ENCODE results near the gene SLC41A1. TPM values are rescaled to one million over a fixed set of nuclear protein-coding genes. Genes with fewer than 3 reads are reported as not detected.

SLC41A1 gene
- total RNA-seq, 4 donors from 2014 or later: 15.7 to 20.9 (median 18.6) TPM

DNA sequence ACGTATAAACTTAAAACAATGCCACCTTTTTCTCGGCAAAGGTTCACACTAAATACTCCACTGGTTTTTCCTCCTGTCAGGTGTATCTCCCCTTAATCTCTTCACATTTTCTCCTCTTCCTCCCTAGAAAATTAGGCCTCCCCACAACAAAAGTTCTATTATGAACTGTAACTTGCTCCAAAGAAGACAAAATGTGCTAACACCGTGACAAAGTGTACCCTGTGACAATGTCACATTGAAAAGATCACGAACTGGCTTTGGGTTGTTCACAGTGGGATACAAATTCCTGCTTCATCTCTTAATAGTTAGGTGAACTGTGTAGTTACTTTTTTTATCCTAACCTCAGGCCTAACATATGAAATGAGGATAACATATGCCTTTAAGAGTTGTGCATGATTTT is 69.0 kb downstream of the SLC41A1 start:
- no peak overlapping the region for H3K27ac ChIP-seq
- DNase-seq (ENCODE audit: low spot score in 2 of 2): no peak
- no peak overlapping the region for H3K4me3 ChIP-seq
- no peak for TF ChIP-seq CTCF (IDR thresholded peaks at IDR 0.05)
- no peak for TF ChIP-seq POLR2A (IDR thresholded peaks at IDR 0.05)
- no peak for TF ChIP-seq EP300 (IDR thresholded peaks at IDR 0.05)
- H3K36me3 ChIP-seq: peaks cover 0 to 9% (median 0%) of the 10 kb centered on the region in 3 donors
- peaks cover 0 to 81% (median 20%) of the 10 kb centered on the region in 4 donors for H3K4me1 ChIP-seq
- no peaks in the 10 kb centered on the region for H3K9me3 ChIP-seq
- H3K27me3 ChIP-seq: no peaks in the 10 kb centered on the region
- 29 to 57% methylated on average over 4 of the region's 4 CpGs for WGBS, 2 donors

DNA sequence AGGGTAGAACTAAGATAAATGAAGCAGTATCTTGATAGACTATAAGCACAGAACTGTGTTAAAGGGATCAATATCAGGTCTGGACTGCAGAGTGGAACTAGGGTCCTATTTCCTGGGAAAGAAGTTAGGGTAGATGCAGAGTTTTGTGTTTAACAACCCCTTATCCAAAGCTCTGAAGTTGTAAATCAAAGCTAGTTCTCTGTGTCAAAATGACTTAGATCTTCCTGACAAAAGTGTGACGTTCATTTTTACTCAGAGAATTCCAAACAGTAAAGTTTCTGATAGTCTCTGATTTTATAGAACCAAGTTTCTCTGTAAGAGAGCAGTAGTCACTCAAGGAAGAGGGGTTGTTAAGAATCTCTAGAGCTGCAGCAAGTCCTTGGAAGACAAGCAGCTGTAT is 71.3 kb downstream of the SLC41A1 start:
- no peak for DNase-seq (ENCODE audit: low spot score in 2 of 2)
- 42 to 45% methylated on average over 1 of the region's 1 CpG for WGBS, 2 donors
- H3K27me3 ChIP-seq: no peaks in the 10 kb centered on the region
- no peak overlapping the region for H3K4me3 ChIP-seq
- H3K36me3 ChIP-seq: peaks cover 0 to 17% (median 0%) of the 10 kb centered on the region in 3 donors
- H3K4me1 ChIP-seq: peaks cover 0 to 83% (median 7%) of the 10 kb centered on the region in 4 donors
- H3K27ac ChIP-seq: no peak overlapping the region
- TF ChIP-seq POLR2A (IDR thresholded peaks at IDR 0.05) (no peak), EP300 (IDR thresholded peaks at IDR 0.05) (no peak), CTCF (IDR thresholded peaks at IDR 0.05) (no peak)
- H3K9me3 ChIP-seq: no peaks in the 10 kb centered on the region

DNA sequence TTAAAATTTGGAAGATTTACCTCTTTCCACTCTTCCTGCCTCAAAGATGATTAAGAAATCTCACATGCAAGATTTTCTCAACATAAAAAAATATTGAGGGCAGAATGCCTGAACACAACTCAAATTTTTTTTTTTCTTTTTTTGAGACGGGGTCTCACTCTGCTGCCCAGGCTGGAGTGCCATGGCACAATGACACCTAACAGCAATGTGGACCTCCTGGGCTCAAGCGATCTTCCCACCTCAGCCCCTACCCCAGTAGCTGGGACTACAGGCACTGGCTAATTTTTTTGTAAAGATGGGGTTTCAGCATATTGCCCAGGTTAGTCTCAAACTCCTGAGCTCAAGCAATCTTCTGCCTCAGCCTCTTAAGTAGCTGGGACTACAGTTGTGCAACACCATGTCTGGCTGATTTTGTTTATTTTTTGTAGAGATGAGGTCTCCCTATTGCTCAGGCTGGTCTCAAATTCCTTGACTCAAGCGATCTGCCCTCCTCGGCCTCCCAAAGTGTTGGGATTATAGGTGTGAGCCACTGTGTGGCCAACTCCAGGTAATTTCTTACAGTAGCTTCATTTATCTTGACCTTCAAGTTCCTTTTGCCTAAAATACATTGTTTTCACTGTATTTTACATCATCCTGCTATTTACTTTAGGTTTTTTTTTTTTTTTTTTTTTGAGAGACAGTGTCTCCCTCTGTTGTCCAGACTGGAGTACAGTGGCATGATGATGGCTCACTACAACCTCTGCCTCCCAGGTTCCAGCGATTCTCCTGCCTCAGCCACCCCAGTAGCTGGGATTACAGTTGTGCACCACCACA is 73.4 kb downstream of the SLC41A1 start:
- no peaks in the 10 kb centered on the region for H3K27me3 ChIP-seq
- no peak for DNase-seq (ENCODE audit: low spot score in 2 of 2)
- peaks cover 0 to 25% (median 0%) of the 10 kb centered on the region in 3 donors for H3K36me3 ChIP-seq
- no peak overlapping the region for H3K4me3 ChIP-seq
- H3K27ac ChIP-seq: no peak overlapping the region
- peaks cover 0 to 70% (median 0%) of the 10 kb centered on the region in 4 donors for H3K4me1 ChIP-seq
- WGBS, 2 donors: 70 to 78% methylated on average over 5 of the region's 5 CpGs
- TF ChIP-seq CTCF (IDR thresholded peaks at IDR 0.05) (no peak), POLR2A (IDR thresholded peaks at IDR 0.05) (no peak), EP300 (IDR thresholded peaks at IDR 0.05) (no peak)
- no peaks in the 10 kb centered on the region for H3K9me3 ChIP-seq

Other genes with a start within 250 kb of the SLC41A1 start
- gene ELK4, start 181.2 kb downstream of the SLC41A1 start, total RNA-seq: 10 to 100 TPM; 22.4 to 29.7 (median 26.2) TPM
- gene SLC45A3, start 132.7 kb downstream of the SLC41A1 start, total RNA-seq: 1 to 10 TPM in 2 of 4 donors, under 1 TPM in 2; 0.44 to 2.9 (median 1.3) TPM
- gene NUCKS1, start 63.0 kb downstream of the SLC41A1 start, total RNA-seq: 100 to 1,000 TPM in 3 of 4 donors, 10 to 100 TPM in 1; 80.1 to 181 (median 115) TPM
- gene RAB29, start 37.7 kb downstream of the SLC41A1 start, total RNA-seq: 10 to 100 TPM; 11.1 to 78.4 (median 14.9) TPM
- 1 to 10 TPM in 1 of 4 donors, under 1 TPM in 2, not detected in 1; 0.87 to 6.7 (median 0.98) TPM for gene PM20D1, start 36.9 kb upstream of the SLC41A1 start, total RNA-seq
- not detected for gene SLC26A9, start 130.3 kb upstream of the SLC41A1 start, total RNA-seq
- gene RAB7B, start 190.2 kb upstream of the SLC41A1 start, total RNA-seq: 1 to 10 TPM in 2 of 4 donors, under 1 TPM in 2; 0.78 to 2.4 (median 1.3) TPM
- not detected for gene CTSE, start 210.7 kb upstream of the SLC41A1 start, total RNA-seq
- gene RHEX, start 240.0 kb upstream of the SLC41A1 start, total RNA-seq: 1 to 10 TPM in 2 of 4 donors, not detected in 2; 1.2 to 4.8 TPM

All from tibial nerve (tissue), 4 donors.